Aorta (tissue), 5 donors: ENCODE data around the gene HEPACAM. TPM values are rescaled to one million over a fixed set of nuclear protein-coding genes. Genes with fewer than 3 reads are reported as not detected.
"Not testable (repeated sequence)": the region's sequence is repeated elsewhere in the genome, so short reads cannot be mapped to it uniquely, and the experiment has no call there.

Experiments
- ATAC-seq: fragments of 200-7000 bp; cut with Tn5 transposase; one replicate; pipeline ENCODE4 v1.9.1; 2022; ENCODE audit warnings: moderate library complexity; ENCODE audit not compliant: low FRiP score
- DNase-seq, 2 donors: peaks; one replicate each; pipeline ENCODE4 v3.0.0-alpha.2; 2020
- H3K27ac ChIP-seq, 2 donors: one replicate each; pipeline ENCODE4 v1.5.1; 2013; ENCODE audit warnings: low read length in 2 of 2, mild to moderate bottlenecking in 2 of 2, moderate library complexity in 2 of 2, control low read depth in 1 of 2, inconsistent platforms in 1 of 2, low read depth in 1 of 2
- H3K27me3 ChIP-seq, 2 donors: one replicate each; pipeline ENCODE4 v1.6.1; 2013; ENCODE audit warnings: control low read depth in 1 of 2, low read length in 1 of 2, mild to moderate bottlenecking in 1 of 2, moderate library complexity in 1 of 2; ENCODE audit not compliant: insufficient read depth in 2 of 2, control insufficient read depth in 1 of 2
- H3K36me3 ChIP-seq, 2 donors: one replicate each; pipeline ENCODE4 v1.6.1; 2013; ENCODE audit warnings: control low read depth in 1 of 2, low read length in 1 of 2, mild to moderate bottlenecking in 1 of 2; ENCODE audit not compliant: insufficient read depth in 2 of 2, control insufficient read depth in 1 of 2
- H3K4me1 ChIP-seq, 2 donors: one replicate each; pipeline ENCODE4 v1.6.1; 2013; ENCODE audit warnings: low read length in 2 of 2, control low read depth in 1 of 2, mild to moderate bottlenecking in 1 of 2, moderate library complexity in 1 of 2; ENCODE audit not compliant: insufficient read depth in 2 of 2, control insufficient read depth in 1 of 2
- H3K4me3 ChIP-seq, 2 donors: one replicate each; pipeline ENCODE4 v1.5.1; 2013; ENCODE audit warnings: low read length in 2 of 2, control low read depth in 1 of 2, mild to moderate bottlenecking in 1 of 2
- H3K9me3 ChIP-seq: one replicate; pipeline ENCODE4 v1.6.1; 2013; ENCODE audit warnings: mild to moderate bottlenecking, low read length; ENCODE audit not compliant: control insufficient read depth
- WGBS, 2 donors: extraction: QIAGEN DNeasy Blood & Tissue Kit; methylation state at CpG; one replicate each; pipeline ENCODE4 v1.1.7; 2013; 5-methylcytosine and 5-hydroxymethylcytosine counted together
- intact Hi-C, 2 donors: fragments of 100-400 bp; cut with DNase I; formaldehyde crosslinking; loops; one replicate each; pipeline versions ENCODE4 v1.14.2 to v1.15.0; 2022
- polyA plus RNA-seq, 2 donors: library from polyadenylated mRNA; stranded (reverse); fragments of 200-250 nt; gene quantifications; one replicate each; pipeline ENCODE4 v1.2.3, GENCODE V29; 2013
- total RNA-seq, 2 donors: library from RNA; stranded (reverse); fragmentation: NEBNext Ultra II Directional; extraction: Animal tissue kit (Norgen Biotek cat#: 25700); gene quantifications; one replicate each; pipeline ENCODE4 v1.2.1, GENCODE V29; 2021
- donor health status: healthy with polysubstance abuse.
- donor health status: Bipolar disorder and iron deficiency.
- donor health status: DM: no; HTN: no; CAD: no.
- donor health status: DM: no; HTN: no; CAD: no.
- donor health status: DM: yes; HTN: yes; CAD: no.

The HEPACAM gene
- total and polyA plus RNA-seq, 4 donors: 0.10 to 0.30 TPM; not detected in 2

- no peaks in the 10 kb centered on the region for H3K9me3 ChIP-seq
- WGBS, 2 donors: 87 to 88% methylated on average over 2 of the region's 2 CpGs
- H3K27me3 ChIP-seq: no peaks in the 10 kb centered on the region
- no peaks in the 10 kb centered on the region for H3K4me1 ChIP-seq
- DNase-seq: no peak
- no peak overlapping the region for H3K4me3 ChIP-seq
- no peak for ATAC-seq
- intact Hi-C loops: no loop called here
- H3K27ac ChIP-seq: no peak overlapping the region
- no peaks in the 10 kb centered on the region for H3K36me3 ChIP-seq
These were observed 35.1 kb upstream of the HEPACAM start for GRCh38 chr11:124970925-124971324.

- H3K4me3 ChIP-seq, H3K36me3 ChIP-seq, ATAC-seq, H3K4me1 ChIP-seq, H3K27me3 ChIP-seq, H3K27ac ChIP-seq, H3K9me3 ChIP-seq, DNase-seq: not testable (repeated sequence)
- intact Hi-C loops: loop anchor here in 1 of 2 donors (10.0 kb wide), 3 partner anchors 177 to 377 kb away; no protein-coding TSS in a partner anchor
- 87 to 88% methylated on average over 13 of the region's 13 CpGs for WGBS, 2 donors
These were observed 32.4 kb upstream of the HEPACAM start for GRCh38 chr11:124968197-124968596.

GRCh38 chr11:124961972-124962609 lies 26.2 kb upstream of the HEPACAM start:
- Histone ChIP-seq H3K4me3 (no peak overlapping the region), H3K36me3 (no peaks in the 10 kb centered on the region), H3K27me3 (no peaks in the 10 kb centered on the region), H3K4me1 (no peaks in the 10 kb centered on the region), H3K27ac (no peak overlapping the region), H3K9me3 (no peaks in the 10 kb centered on the region)
- ATAC-seq: peak; percentile 79
- no peak for DNase-seq
- 15 to 17% methylated on average over 5 of the region's 5 CpGs for WGBS, 2 donors
- intact Hi-C loops: loop anchor here (5.0 to 10.0 kb wide), 4 partner anchors 183 to 450 kb away; no protein-coding TSS in a partner anchor

GRCh38 chr11:124955035-124955434 lies 19.2 kb upstream of the HEPACAM start:
- no peaks in the 10 kb centered on the region for H3K9me3 ChIP-seq
- no peak for DNase-seq
- H3K27ac ChIP-seq: no peak overlapping the region
- ATAC-seq: no peak
- no peaks in the 10 kb centered on the region for H3K27me3 ChIP-seq
- intact Hi-C loops: loop anchor here (5.0 to 10.0 kb wide), 5 partner anchors 160 to 930 kb away; partner anchors contain the start of genes HYLS1 (in 1 of the 2) and TMEM218 (in 1 of the 2)
- H3K36me3 ChIP-seq: no peaks in the 10 kb centered on the region
- H3K4me1 ChIP-seq: no peaks in the 10 kb centered on the region
- H3K4me3 ChIP-seq: no peak overlapping the region

DNA sequence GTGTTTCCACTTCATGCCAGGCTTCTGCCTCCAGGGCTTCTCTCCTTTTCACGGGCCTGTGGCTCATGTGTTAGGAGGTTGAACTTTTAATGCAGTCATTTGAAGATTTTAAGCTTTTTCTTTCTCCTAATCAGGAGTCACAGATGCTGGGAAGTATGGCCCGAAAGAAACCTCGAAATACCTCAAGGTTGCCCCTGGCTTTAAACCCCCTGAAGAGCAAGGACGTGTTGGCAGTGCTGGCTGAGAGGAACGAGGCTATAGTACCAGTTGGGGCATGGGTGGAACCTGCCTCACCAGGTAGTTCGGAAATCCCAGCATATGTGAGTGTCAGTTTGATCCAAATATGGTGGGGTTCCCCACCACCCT lies 18.7 kb upstream of the HEPACAM start:
- H3K27me3 ChIP-seq: no peaks in the 10 kb centered on the region
- DNase-seq (no peak), ATAC-seq (no peak)
- no peak overlapping the region for H3K27ac ChIP-seq
- H3K36me3 ChIP-seq: no peaks in the 10 kb centered on the region
- no peaks in the 10 kb centered on the region for H3K4me1 ChIP-seq
- WGBS, 2 donors: 26 to 29% methylated on average over 6 of the region's 6 CpGs
- no peaks in the 10 kb centered on the region for H3K9me3 ChIP-seq
- intact Hi-C loops: loop anchor here (5.0 to 10.0 kb wide), 5 partner anchors 160 to 930 kb away; partner anchors contain the start of genes HYLS1 (in 1 of the 2) and TMEM218 (in 1 of the 2)
- H3K4me3 ChIP-seq: peak overlapping the region in 1 of 2 donors; percentile 41

GRCh38 chr11:124953753-124954589 lies 18.1 kb upstream of the HEPACAM start, which contains the start of gene CCDC15:
TSS of gene CCDC15 (plus strand) at chr11:124954202. CDS start at chr11:124954733, 531 bp downstream.
- peak; percentile 99 for DNase-seq
- intact Hi-C loops: loop anchor here (5.0 to 10.0 kb wide), 5 partner anchors 161 to 931 kb away; partner anchors contain the start of genes HYLS1 (in 1 of the 2) and TMEM218 (in 1 of the 2)
- Histone ChIP-seq H3K9me3 (peaks cover 2% of the 10 kb centered on the region), H3K4me3 (peak within 1 kb of the TSS; percentile 41 to 49), H3K27ac (peak within 1 kb of the TSS in 1 of 2 donors; percentile 64), H3K27me3 (no peaks in the 10 kb centered on the region), H3K36me3 (no peaks in the 10 kb centered on the region), H3K4me1 (no peaks in the 10 kb centered on the region)
- 0% methylated on average over 53 to 54 of the region's 54 CpGs for WGBS, 2 donors
- ATAC-seq: peak; percentile 100

- H3K36me3 ChIP-seq: no peaks in the 10 kb centered on the region
- intact Hi-C loops: loop anchor here (5.0 to 10.0 kb wide), 5 partner anchors 163 to 933 kb away; partner anchors contain the start of genes HYLS1 (in 1 of the 2) and TMEM218 (in 1 of the 2)
- no peak overlapping the region for H3K4me3 ChIP-seq
- DNase-seq (no peak), ATAC-seq (no peak)
- no peak overlapping the region for H3K27ac ChIP-seq
- 77 to 80% methylated on average over 3 of the region's 3 CpGs for WGBS, 2 donors
- no peaks in the 10 kb centered on the region for H3K27me3 ChIP-seq
- H3K4me1 ChIP-seq: no peaks in the 10 kb centered on the region
- H3K9me3 ChIP-seq: peaks cover 2% of the 10 kb centered on the region
These were observed 15.5 kb upstream of the HEPACAM start for GRCh38 chr11:124951341-124951740.

DNA sequence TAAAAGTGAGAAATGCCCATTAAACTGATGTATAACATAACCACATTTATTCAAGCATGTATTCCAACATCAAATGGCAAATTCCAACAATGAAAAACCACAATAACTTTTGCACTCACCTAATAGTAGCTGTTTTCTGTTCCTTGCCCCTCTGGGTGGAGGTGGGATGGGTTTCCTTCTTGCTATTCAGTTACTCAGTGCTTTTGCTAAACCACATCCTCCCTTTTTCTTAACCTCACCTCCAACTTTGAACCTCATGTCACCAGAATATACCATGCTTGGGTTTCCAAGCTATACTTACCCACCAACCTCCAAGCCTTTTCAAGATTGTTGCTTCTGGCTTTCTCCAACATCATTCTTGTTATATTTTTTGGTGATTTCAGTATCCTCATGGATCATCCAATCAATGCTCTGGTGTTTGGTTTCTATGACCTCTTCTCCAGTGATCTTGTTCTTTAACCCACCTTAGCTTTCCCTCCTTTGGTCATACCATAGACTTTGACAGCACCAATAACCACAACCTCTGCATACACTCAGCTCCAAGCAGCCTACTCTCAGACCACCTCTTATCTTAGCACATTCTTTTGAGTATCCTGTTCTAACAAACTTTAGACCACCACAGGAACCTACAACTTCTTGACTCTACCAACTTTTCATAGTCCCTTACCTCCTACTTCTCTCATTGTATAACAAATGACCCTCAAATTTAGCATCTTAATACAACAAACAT lies 14.9 kb upstream of the HEPACAM start:
- Histone ChIP-seq H3K36me3 (no peaks in the 10 kb centered on the region), H3K4me1 (no peaks in the 10 kb centered on the region), H3K9me3 (peaks cover 2% of the 10 kb centered on the region), H3K4me3 (no peak overlapping the region), H3K27ac (no peak overlapping the region), H3K27me3 (no peaks in the 10 kb centered on the region)
- intact Hi-C loops: loop anchor here (5.0 to 10.0 kb wide), 5 partner anchors 164 to 934 kb away; partner anchors contain the start of genes HYLS1 (in 1 of the 2) and TMEM218 (in 1 of the 2)
- DNase-seq (no peak), ATAC-seq (no peak)
